Uterus (tissue), 4 donors: ENCODE results near the gene PXMP4. TPM values are rescaled to one million over a fixed set of nuclear protein-coding genes. Genes with fewer than 3 reads are reported as not detected.

Source experiments
- DNase-seq, 2 donors: peaks; one replicate each; pipeline ENCODE4 v3.0.0-alpha.2; 2019 to 2020
- H3K27ac ChIP-seq, 2 donors: fragments of 200-600 bp; sonication (generic); 1 replicate in 1 of 2; 2 replicates in 1 of 2; pipeline ENCODE4 v1.5.1; 2016 to 2018
- H3K27me3 ChIP-seq, 2 donors: fragments of 200-600 bp; sonication (generic); one replicate each; pipeline ENCODE4 v1.5.1; 2018 to 2019; ENCODE audit warnings: control low read depth in 1 of 2
- H3K36me3 ChIP-seq, 2 donors: fragments of 200-600 bp; sonication (generic); one replicate each; pipeline ENCODE4 v1.5.1; 2019; ENCODE audit warnings: control low read depth in 1 of 2
- H3K4me1 ChIP-seq, 2 donors: fragments of 200-600 bp; sonication (generic); one replicate each; pipeline ENCODE4 v1.5.1; 2018 to 2019; ENCODE audit warnings: control low read depth in 1 of 2
- H3K4me3 ChIP-seq, 2 donors: fragments of 200-600 bp; sonication (generic); 1 replicate in 1 of 2; 2 replicates in 1 of 2; pipeline ENCODE4 v1.5.1; 2018 to 2019; ENCODE audit warnings: mild to moderate bottlenecking in 1 of 2
- H3K9me3 ChIP-seq, 2 donors: fragments of 200-600 bp; sonication (generic); one replicate each; pipeline ENCODE4 v1.5.1; 2019; ENCODE audit warnings: control low read depth in 1 of 2
- POLR2A ChIP-seq, 2 donors: fragments of 450-650 bp; IDR thresholded peaks; one replicate each; pipeline ENCODE4 v1.6.1; 2016; ENCODE audit warnings: antibody characterized with exemption in 2 of 2, mild to moderate bottlenecking in 1 of 2, moderate library complexity in 1 of 2
- intact Hi-C: fragments of 100-400 bp; cut with DNase I; formaldehyde crosslinking; loops from one replicate; pipeline ENCODE4 v1.15.1; 2023; ENCODE audit warnings: low total_unique reads
- total RNA-seq, 4 donors: library from RNA; depleted of rRNA in 3 of 4; stranded (reverse); fragments of >200 nt in 3 of 4; gene quantifications; one replicate each; pipeline versions ENCODE4 v1.1.0 to v1.2.4, GENCODE V29; 2014 to 2023
- TF ChIP-seq, protein P1 (sequence below), 4 experiments: fragments of 200-600 bp in 2 of 4; fragments of 450-650 bp in 2 of 4; sonication (generic) in 2 of 4; IDR thresholded peaks; one replicate each; pipeline ENCODE4 v1.5.1; 2016 to 2019; ENCODE audit warnings: antibody characterized with exemption in 4 of 4, mild to moderate bottlenecking in 2 of 4, moderate library complexity in 1 of 4
- donor health status: DM: yes; HTN: yes; CAD: no.

PXMP4 gene
- total RNA-seq, 4 donors from 2014 or later, result 1.8 to 13.8 (median 10.7) TPM

DNA sequence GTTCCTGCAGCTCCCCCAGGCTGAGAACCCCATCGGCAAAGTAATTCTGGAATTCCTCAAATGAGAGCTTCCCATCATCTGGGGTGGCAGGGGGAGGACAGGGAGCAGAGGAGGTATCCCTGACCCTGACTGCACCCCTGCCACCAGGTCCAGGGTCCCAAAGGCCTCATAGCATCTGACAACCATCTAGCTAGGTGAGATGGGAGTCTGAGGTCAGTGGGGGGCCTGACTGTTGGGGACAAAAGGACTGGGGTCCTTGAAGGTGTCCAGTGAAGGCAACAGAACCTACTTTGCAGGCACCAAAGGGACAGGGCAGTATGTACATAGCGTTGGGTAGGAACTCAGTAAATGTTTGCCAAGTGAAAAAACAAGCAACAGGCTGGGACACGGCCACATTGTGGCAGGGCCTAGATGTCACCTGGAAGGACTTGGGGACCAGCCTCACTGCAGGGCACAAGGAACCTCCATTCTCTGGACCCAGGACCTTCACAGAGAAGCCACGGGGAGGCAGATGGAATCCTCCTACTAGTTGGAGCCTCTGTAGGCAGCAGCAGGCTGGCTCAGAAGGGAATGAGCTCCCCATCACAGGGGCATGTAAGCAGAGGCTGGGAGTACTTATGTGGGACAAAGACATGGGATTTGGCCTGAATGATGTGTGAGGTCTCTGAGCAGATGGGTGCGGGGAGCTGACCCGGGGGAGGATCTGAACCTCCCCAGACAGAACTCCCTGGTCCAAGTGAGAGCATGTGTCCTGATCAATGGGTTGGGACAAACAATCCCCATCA lies 49.2 kb downstream of the PXMP4 start:
- Histone ChIP-seq H3K27ac (no peak overlapping the region), H3K4me3 (no peak overlapping the region), H3K4me1 (peaks cover 6 to 18% of the 10 kb centered on the region in 2 donors), H3K36me3 (no peaks in the 10 kb centered on the region), H3K27me3 (no peaks in the 10 kb centered on the region), H3K9me3 (no peaks in the 10 kb centered on the region)
- DNase-seq, result no peak
- intact Hi-C loops, result no loop called here
- TF ChIP-seq, protein P1, sequence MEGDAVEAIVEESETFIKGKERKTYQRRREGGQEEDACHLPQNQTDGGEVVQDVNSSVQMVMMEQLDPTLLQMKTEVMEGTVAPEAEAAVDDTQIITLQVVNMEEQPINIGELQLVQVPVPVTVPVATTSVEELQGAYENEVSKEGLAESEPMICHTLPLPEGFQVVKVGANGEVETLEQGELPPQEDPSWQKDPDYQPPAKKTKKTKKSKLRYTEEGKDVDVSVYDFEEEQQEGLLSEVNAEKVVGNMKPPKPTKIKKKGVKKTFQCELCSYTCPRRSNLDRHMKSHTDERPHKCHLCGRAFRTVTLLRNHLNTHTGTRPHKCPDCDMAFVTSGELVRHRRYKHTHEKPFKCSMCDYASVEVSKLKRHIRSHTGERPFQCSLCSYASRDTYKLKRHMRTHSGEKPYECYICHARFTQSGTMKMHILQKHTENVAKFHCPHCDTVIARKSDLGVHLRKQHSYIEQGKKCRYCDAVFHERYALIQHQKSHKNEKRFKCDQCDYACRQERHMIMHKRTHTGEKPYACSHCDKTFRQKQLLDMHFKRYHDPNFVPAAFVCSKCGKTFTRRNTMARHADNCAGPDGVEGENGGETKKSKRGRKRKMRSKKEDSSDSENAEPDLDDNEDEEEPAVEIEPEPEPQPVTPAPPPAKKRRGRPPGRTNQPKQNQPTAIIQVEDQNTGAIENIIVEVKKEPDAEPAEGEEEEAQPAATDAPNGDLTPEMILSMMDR (IDR thresholded peaks at IDR 0.05), result no peak
- TF ChIP-seq POLR2A (IDR thresholded peaks at IDR 0.05), result no peak

DNA sequence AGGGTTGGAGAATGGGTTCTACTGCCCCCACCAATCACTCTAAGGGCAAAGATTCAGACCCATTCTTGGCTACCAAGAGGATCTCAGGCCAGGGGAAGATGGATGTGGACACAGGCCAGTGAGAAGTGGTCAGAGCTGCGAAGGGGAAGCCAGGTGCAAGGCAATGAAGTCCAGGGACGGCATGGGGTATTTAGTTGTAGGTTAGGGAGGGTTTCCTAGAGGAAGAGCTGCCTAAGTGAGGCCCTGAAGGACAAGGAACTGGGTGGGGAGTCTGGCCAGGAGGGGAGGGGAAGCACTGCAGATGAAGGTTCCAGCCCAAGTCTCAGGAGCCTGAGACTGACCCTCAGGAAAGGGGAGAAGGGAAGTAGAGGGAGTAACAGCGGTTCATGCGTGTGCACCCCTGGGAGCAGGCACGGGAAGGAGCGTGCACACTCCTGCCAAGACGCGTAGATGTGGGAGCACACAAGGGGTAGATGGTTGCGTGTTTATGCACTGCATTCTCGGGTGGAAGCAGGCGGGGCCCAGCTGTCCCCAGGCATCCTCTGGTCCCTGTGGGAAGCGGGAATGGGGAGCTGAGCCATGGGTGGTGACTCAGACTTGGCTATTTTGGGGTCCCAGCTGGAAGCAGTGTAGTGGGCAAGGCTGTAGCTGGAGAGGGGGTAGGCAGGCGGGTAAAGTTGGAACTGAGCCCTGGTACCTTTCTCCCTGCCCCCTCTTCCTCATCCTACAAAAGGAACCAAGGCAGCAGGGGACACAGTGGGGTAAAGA lies 50.1 kb downstream of the PXMP4 start:
- intact Hi-C loops, result loop anchor here (2.0 kb wide), 1 partner anchor 213 kb away; no protein-coding TSS in a partner anchor
- H3K27ac ChIP-seq, result no peak overlapping the region

DNA sequence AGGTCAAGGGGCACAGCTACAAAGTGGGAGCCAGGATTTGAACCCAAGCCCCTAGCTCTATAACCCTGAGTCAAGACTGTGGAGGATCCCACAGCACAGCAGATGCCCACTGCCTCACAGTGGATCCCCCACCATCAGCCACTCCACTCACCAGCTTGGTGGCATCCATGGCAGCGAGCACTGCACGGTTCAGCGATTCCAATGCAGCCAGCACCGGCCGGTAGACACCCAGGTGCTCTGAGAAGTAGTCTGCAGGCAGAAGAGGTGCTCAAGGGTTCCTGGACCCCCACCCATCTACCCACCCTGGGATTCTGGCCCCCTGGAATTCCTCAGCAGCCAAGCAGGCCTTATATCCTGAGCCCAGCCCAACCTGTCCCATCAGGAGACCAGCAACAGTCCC lies 50.9 kb downstream of the PXMP4 start:
- Histone ChIP-seq H3K9me3 (no peaks in the 10 kb centered on the region), H3K4me1 (peaks cover 0 to 12% of the 10 kb centered on the region in 2 donors), H3K36me3 (no peaks in the 10 kb centered on the region), H3K27ac (no peak overlapping the region), H3K4me3 (no peak overlapping the region), H3K27me3 (no peaks in the 10 kb centered on the region)
- no peak for DNase-seq
- TF ChIP-seq POLR2A (IDR thresholded peaks at IDR 0.05), result no peak
- TF ChIP-seq, protein P1 (IDR thresholded peaks at IDR 0.05), result no peak
- intact Hi-C loops, result loop anchor here (2.0 kb wide), 1 partner anchor 212 kb away; no protein-coding TSS in a partner anchor

More for the DNA sequence above, 50.1 kb downstream of the PXMP4 start:
- Histone ChIP-seq H3K36me3 (no peaks in the 10 kb centered on the region), H3K4me3 (no peak overlapping the region), H3K27me3 (no peaks in the 10 kb centered on the region), H3K4me1 (peaks cover 0 to 12% of the 10 kb centered on the region in 2 donors), H3K9me3 (no peaks in the 10 kb centered on the region)
- TF ChIP-seq, protein P1 (IDR thresholded peaks at IDR 0.05), result no peak
- no peak for TF ChIP-seq POLR2A (IDR thresholded peaks at IDR 0.05)
- peak in 1 of 2 donors; percentile 22 for DNase-seq

DNA sequence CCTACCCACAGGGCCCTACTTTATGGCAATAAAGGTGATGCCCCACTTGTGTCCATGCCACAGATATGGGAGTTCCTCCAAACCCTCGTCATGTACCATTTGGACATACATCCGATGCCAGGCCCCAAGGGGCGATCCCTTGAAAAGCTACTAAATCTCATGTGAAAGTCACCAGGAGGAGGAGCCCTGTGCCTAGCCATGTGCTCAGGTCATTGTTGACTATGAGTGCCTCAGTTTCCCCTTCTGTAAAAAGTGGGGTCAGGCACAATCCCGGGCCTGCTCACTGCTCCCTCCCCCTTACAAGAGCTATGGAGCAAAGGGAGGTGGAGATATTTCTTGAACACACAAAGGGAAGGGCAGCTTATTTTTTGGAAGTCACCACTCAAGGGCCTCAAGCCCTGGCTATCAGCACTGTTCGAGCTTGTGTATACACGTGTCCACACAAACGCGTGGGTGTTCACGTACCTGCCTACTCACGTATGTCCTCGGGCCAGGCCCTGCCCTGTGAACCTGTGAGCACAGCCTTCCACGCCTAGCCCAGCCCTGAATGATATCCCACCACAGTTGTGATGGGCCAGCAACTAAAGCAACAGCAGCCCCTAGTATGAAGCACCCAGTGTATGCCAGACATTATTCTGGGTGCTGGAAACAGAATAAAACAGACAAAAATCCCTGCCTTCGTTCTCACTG lies 51.5 kb downstream of the PXMP4 start:
- no peaks in the 10 kb centered on the region for H3K36me3 ChIP-seq
- intact Hi-C loops, result loop anchor here (2.0 kb wide), 1 partner anchor 212 kb away; no protein-coding TSS in a partner anchor
- H3K9me3 ChIP-seq, result no peaks in the 10 kb centered on the region
- H3K4me1 ChIP-seq, result peaks cover 0 to 12% of the 10 kb centered on the region in 2 donors
- DNase-seq, result peak in 1 of 2 donors; percentile 24
- H3K27me3 ChIP-seq, result no peaks in the 10 kb centered on the region
- TF ChIP-seq, protein P1 (IDR thresholded peaks at IDR 0.05), result no peak
- no peak for TF ChIP-seq POLR2A (IDR thresholded peaks at IDR 0.05)
- H3K27ac ChIP-seq, result peak overlapping the region in 1 of 2 donors; percentile 95
- no peak overlapping the region for H3K4me3 ChIP-seq
